ENCODE data around the gene TRIM54. TPM values are rescaled to one million over a fixed set of nuclear protein-coding genes. Genes with fewer than 3 reads are reported as not detected.

The TRIM54 gene
- polyA plus RNA-seq, 1 donor from 2014 or later = not detected

DNA sequence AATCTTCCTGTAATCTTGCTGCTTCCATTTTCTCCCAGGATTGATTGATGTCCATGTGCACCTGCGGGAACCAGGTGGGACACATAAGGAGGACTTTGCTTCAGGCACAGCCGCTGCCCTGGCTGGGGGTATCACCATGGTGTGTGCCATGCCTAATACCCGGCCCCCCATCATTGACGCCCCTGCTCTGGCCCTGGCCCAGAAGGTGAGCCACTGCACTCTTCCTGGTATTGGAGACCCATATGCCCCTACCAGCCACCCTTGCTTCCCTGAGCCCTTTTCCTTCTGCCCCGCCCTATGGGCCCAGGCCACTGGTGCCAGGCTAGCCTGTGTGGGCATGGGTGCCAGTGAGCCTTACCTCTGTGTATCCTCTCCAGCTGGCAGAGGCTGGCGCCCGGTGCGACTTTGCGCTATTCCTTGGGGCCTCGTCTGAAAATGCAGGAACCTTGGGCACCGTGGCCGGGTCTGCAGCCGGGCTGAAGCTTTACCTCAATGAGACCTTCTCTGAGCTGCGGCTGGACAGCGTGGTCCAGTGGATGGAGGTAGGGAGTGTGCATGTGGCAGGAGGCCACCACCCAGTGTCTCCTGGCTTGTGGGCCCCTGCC is 44.8 kb upstream of the TRIM54 start:
- Histone ChIP-seq H3K4me3 (ENCODE audit: low read length) (no peak overlapping the region), H3K27ac (ENCODE audit: low read length) (no peak overlapping the region), H3K27me3 (ENCODE audit: insufficient read depth, low read depth, low read length) (no peaks in the 10 kb centered on the region), H3K79me2 (replicated peaks; ENCODE audit: insufficient read depth, low read length) (no peaks in the 10 kb centered on the region), H3K9me3 (ENCODE audit: low read length) (no peaks in the 10 kb centered on the region), H3K9me2 (ENCODE audit: insufficient read depth, low read length) (no peaks in the 10 kb centered on the region), H3F3A (ENCODE audit: insufficient read depth, low read length, poor library complexity, severe bottlenecking) (no peaks in the 10 kb centered on the region), H3K4me2 (ENCODE audit: low read length) (no peak overlapping the region), H4K20me1 (ENCODE audit: insufficient read depth) (no peaks in the 10 kb centered on the region), H3K9ac (ENCODE audit: low read length) (no peak overlapping the region), H3K36me3 (ENCODE audit: insufficient read depth, low read length) (no peaks in the 10 kb centered on the region), H2AFZ (ENCODE audit: low read depth, low read length) (no peak overlapping the region)
- no peak for TF ChIP-seq SMC3 (conservative IDR thresholded peaks at IDR 0.05; ENCODE audit: poor library complexity)

DNA sequence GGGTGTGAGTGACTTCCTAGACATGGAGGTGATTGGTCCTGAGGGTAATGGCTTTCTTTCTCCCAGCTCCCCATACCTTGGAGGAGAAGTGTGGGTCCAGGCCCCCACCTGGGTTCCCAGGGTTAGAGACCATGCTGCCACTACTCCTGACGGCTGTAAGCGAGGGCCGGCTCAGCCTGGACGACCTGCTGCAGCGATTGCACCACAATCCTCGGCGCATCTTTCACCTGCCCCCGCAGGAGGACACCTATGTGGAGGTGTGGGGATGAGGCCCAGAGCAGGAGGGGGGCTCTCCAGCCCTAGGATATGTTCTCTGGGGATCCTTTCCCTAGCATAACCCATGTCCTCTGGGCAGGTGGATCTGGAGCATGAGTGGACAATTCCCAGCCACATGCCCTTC is 43.3 kb upstream of the TRIM54 start:
- H3K9ac ChIP-seq (ENCODE audit: low read length) = no peak overlapping the region
- H2AFZ ChIP-seq (ENCODE audit: low read depth, low read length) = no peak overlapping the region
- no peaks in the 10 kb centered on the region for H3K9me3 ChIP-seq (ENCODE audit: low read length)
- H3K27ac ChIP-seq (ENCODE audit: low read length) = no peak overlapping the region
- H3K4me3 ChIP-seq (ENCODE audit: low read length) = no peak overlapping the region
- H3K36me3 ChIP-seq (ENCODE audit: insufficient read depth, low read length) = no peaks in the 10 kb centered on the region
- H3K4me2 ChIP-seq (ENCODE audit: low read length) = no peak overlapping the region
- no peaks in the 10 kb centered on the region for H3F3A ChIP-seq (ENCODE audit: insufficient read depth, low read length, poor library complexity, severe bottlenecking)
- no peaks in the 10 kb centered on the region for H4K20me1 ChIP-seq (ENCODE audit: insufficient read depth)
- no peaks in the 10 kb centered on the region for H3K79me2 ChIP-seq (replicated peaks; ENCODE audit: insufficient read depth, low read length)
- TF ChIP-seq MXI1 (conservative IDR thresholded peaks at IDR 0.05; ENCODE audit: poor library complexity, severe bottlenecking) (no peak), SMC3 (conservative IDR thresholded peaks at IDR 0.05; ENCODE audit: poor library complexity) (no peak), POLR2AphosphoS5 (IDR thresholded peaks at IDR 0.05) (no peak), TAF1 (IDR thresholded peaks at IDR 0.05; ENCODE audit: low read depth) (no peak), EZH2 (IDR thresholded peaks at IDR 0.05; ENCODE audit: borderline replicate concordance, insufficient read depth, low read length, poor library complexity, severe bottlenecking) (no peak), RAD21 (conservative IDR thresholded peaks at IDR 0.05) (no peak), EP300 (conservative IDR thresholded peaks at IDR 0.05; ENCODE audit: poor library complexity, severe bottlenecking) (no peak)
- TF ChIP-seq, protein P1, sequence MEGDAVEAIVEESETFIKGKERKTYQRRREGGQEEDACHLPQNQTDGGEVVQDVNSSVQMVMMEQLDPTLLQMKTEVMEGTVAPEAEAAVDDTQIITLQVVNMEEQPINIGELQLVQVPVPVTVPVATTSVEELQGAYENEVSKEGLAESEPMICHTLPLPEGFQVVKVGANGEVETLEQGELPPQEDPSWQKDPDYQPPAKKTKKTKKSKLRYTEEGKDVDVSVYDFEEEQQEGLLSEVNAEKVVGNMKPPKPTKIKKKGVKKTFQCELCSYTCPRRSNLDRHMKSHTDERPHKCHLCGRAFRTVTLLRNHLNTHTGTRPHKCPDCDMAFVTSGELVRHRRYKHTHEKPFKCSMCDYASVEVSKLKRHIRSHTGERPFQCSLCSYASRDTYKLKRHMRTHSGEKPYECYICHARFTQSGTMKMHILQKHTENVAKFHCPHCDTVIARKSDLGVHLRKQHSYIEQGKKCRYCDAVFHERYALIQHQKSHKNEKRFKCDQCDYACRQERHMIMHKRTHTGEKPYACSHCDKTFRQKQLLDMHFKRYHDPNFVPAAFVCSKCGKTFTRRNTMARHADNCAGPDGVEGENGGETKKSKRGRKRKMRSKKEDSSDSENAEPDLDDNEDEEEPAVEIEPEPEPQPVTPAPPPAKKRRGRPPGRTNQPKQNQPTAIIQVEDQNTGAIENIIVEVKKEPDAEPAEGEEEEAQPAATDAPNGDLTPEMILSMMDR (IDR thresholded peaks at IDR 0.05; ENCODE audit: poor library complexity, severe bottlenecking) = no peak
- TF ChIP-seq, protein P2, sequence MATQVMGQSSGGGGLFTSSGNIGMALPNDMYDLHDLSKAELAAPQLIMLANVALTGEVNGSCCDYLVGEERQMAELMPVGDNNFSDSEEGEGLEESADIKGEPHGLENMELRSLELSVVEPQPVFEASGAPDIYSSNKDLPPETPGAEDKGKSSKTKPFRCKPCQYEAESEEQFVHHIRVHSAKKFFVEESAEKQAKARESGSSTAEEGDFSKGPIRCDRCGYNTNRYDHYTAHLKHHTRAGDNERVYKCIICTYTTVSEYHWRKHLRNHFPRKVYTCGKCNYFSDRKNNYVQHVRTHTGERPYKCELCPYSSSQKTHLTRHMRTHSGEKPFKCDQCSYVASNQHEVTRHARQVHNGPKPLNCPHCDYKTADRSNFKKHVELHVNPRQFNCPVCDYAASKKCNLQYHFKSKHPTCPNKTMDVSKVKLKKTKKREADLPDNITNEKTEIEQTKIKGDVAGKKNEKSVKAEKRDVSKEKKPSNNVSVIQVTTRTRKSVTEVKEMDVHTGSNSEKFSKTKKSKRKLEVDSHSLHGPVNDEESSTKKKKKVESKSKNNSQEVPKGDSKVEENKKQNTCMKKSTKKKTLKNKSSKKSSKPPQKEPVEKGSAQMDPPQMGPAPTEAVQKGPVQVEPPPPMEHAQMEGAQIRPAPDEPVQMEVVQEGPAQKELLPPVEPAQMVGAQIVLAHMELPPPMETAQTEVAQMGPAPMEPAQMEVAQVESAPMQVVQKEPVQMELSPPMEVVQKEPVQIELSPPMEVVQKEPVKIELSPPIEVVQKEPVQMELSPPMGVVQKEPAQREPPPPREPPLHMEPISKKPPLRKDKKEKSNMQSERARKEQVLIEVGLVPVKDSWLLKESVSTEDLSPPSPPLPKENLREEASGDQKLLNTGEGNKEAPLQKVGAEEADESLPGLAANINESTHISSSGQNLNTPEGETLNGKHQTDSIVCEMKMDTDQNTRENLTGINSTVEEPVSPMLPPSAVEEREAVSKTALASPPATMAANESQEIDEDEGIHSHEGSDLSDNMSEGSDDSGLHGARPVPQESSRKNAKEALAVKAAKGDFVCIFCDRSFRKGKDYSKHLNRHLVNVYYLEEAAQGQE (IDR thresholded peaks at IDR 0.05; ENCODE audit: borderline replicate concordance) = no peak
- no peaks in the 10 kb centered on the region for H3K9me2 ChIP-seq (ENCODE audit: insufficient read depth, low read length)
- H3K27me3 ChIP-seq (ENCODE audit: insufficient read depth, low read depth, low read length) = no peaks in the 10 kb centered on the region

Data from neural cell (in vitro differentiated cells).